ENCODE measurements around the gene CNTNAP5. TPM values are rescaled to one million over a fixed set of nuclear protein-coding genes. Genes with fewer than 3 reads are reported as not detected.

Gene CNTNAP5
- total RNA-seq, 1 experiment from 2014 or later, result 0.48 TPM

- Histone ChIP-seq H3T11ph (ENCODE audit: low read length) (no peak overlapping the region), H4K20me1 (ENCODE audit: control insufficient read depth, insufficient read depth, insufficient read length) (no peaks in the 10 kb centered on the region), H2AK5ac (ENCODE audit: insufficient read length, low read length) (no peak overlapping the region), H3K4ac (ENCODE audit: low read depth, low read length) (no peak overlapping the region), H3K14ac (ENCODE audit: insufficient read depth, low read length) (no peak overlapping the region), H3K9ac (ENCODE audit: extremely low read depth, insufficient read length, low read length) (no peak overlapping the region), H4K91ac (ENCODE audit: insufficient read length, low read depth, low read length) (no peak overlapping the region), H3K23ac (ENCODE audit: insufficient read length, low read depth, low read length) (no peak overlapping the region), H3K4me1 (ENCODE audit: insufficient read depth, low read length) (no peaks in the 10 kb centered on the region), H3K4me2 (ENCODE audit: insufficient read depth, insufficient read length, low read length) (no peak overlapping the region), H3K79me2 (ENCODE audit: insufficient read depth, low read length) (no peaks in the 10 kb centered on the region), H2BK120ac (ENCODE audit: low read depth, low read length, poor library complexity, severe bottlenecking) (no peak overlapping the region), H2AFZ (ENCODE audit: low read length) (no peak overlapping the region), H3K56ac (ENCODE audit: insufficient read length, low read depth, low read length) (no peak overlapping the region), H4K8ac (replicated peaks; ENCODE audit: insufficient read length, low read depth, low read length) (no peak overlapping the region), H3K23me2 (ENCODE audit: insufficient read length, low read depth, low read length, poor library complexity, severe bottlenecking) (no peaks in the 10 kb centered on the region), H4K5ac (ENCODE audit: insufficient read length, low read depth, low read length) (no peak overlapping the region), H2BK12ac (ENCODE audit: insufficient read length, low read depth, low read length) (no peak overlapping the region), H2BK20ac (ENCODE audit: low read depth, low read length, poor library complexity, severe bottlenecking) (no peak overlapping the region), H3K27me3 (ENCODE audit: insufficient read depth, low read length) (no peaks in the 10 kb centered on the region), H3K79me1 (ENCODE audit: insufficient read depth, low read depth, low read length, poor library complexity, severe bottlenecking) (no peaks in the 10 kb centered on the region), H2BK15ac (ENCODE audit: low read depth, low read length) (no peak overlapping the region), H3K9me3 (ENCODE audit: control insufficient read depth, low read depth, low read length) (no peaks in the 10 kb centered on the region), H3K18ac (ENCODE audit: insufficient read length, low read depth, low read length) (no peak overlapping the region), H3K27ac (ENCODE audit: insufficient read length, low read depth, low read length) (no peak overlapping the region), H2BK5ac (ENCODE audit: insufficient read length, low read length) (no peak overlapping the region)
- no peaks in the 10 kb centered on the region for H3K36me3 Mint-ChIP-seq (ENCODE audit: insufficient read depth in 1 of 3, low read depth in 3 of 3)
- no peaks in the 10 kb centered on the region for H3K9me3 Mint-ChIP-seq
- WGBS (ENCODE audit: extremely low coverage, insufficient read length, low lambda C conversion rate), result no CpG with 5 or more reads among the region's 5 CpGs
- DNase-seq, result no peak
- peaks cover 3 to 4% of the 10 kb centered on the region in 2 experiments; a peak in 3 of 4 replicates for H3K4me1 Mint-ChIP-seq
- no peak for TF ChIP-seq CTCF (conservative IDR thresholded peaks at IDR 0.05)
- H3K27me3 Mint-ChIP-seq (ENCODE audit: low read depth), result no peaks in the 10 kb centered on the region
- no peak overlapping the region for H3K27ac Mint-ChIP-seq
- no peak overlapping the region for H3K4me3 Mint-ChIP-seq
Measured at GRCh38 chr2:124267794-124268193, 242.7 kb downstream of the CNTNAP5 start.
